Neural progenitor cell (in vitro differentiated cells): ENCODE data around the gene ATP7B. TPM values are rescaled to one million over a fixed set of nuclear protein-coding genes. Genes with fewer than 3 reads are reported as not detected.
A peak's percentile ranks its signal among the peaks of the same experiment; 100 is the strongest.

Source experiments
- DNase-seq: peaks from one replicate; pipeline ENCODE4 v3.0.0-alpha.2; 2016; ENCODE audit warnings: low spot score
- H2AFZ ChIP-seq: fragments of 200-600 bp; sonication (generic); replicated peaks from 2 replicates; pipeline ENCODE4 v1.6.1; 2016; ENCODE audit warnings: antibody characterized with exemption
- H3F3A ChIP-seq: fragments of 200-600 bp; sonication (generic); 2 replicates; pipeline ENCODE4 v1.6.1; 2016; ENCODE audit warnings: antibody characterized with exemption, low read depth
- H3K27ac ChIP-seq: fragments of 200-600 bp; sonication (generic); 2 replicates; pipeline ENCODE4 v1.5.1; 2016; ENCODE audit warnings: mild to moderate bottlenecking
- H3K27me3 ChIP-seq: fragments of 200-600 bp; sonication (generic); 2 replicates; pipeline ENCODE4 v1.6.1; 2016; ENCODE audit warnings: mild to moderate bottlenecking, moderate library complexity
- H3K36me3 ChIP-seq: fragments of 200-600 bp; sonication (generic); 2 replicates; pipeline ENCODE4 v1.5.1; 2016
- H3K4me1 ChIP-seq: fragments of 200-600 bp; sonication (generic); 2 replicates; pipeline ENCODE4 v1.6.1; 2016; ENCODE audit warnings: mixed run types
- H3K4me2 ChIP-seq: fragments of 200-600 bp; sonication (generic); 2 replicates; pipeline ENCODE4 v1.6.1; 2016
- H3K4me3 ChIP-seq: fragments of 200-600 bp; sonication (generic); 2 replicates; pipeline ENCODE4 v1.5.1; 2016
- H3K79me2 ChIP-seq: fragments of 200-600 bp; sonication (generic); 2 replicates; pipeline ENCODE4 v1.6.1; 2016; ENCODE audit warnings: low read depth
- H3K9ac ChIP-seq: fragments of 200-600 bp; sonication (generic); 2 replicates; pipeline ENCODE4 v1.6.1; 2016
- H3K9me3 ChIP-seq: fragments of 200-600 bp; sonication (generic); 2 replicates; pipeline ENCODE4 v1.5.1; 2016; ENCODE audit warnings: low read depth
- H4K20me1 ChIP-seq: fragments of 200-600 bp; sonication (generic); 2 replicates; pipeline ENCODE4 v1.6.1; 2016; ENCODE audit warnings: low read depth
- H3K27ac Mint-ChIP-seq: 3 replicates; pipeline ENCODE4 v1.8.0; 2021; ENCODE audit warnings: mixed read lengths
- H3K27me3 Mint-ChIP-seq: 2 replicates; pipeline ENCODE4 v1.8.0; 2022; ENCODE audit warnings: low read depth, mild to moderate bottlenecking, inconsistent platforms, moderate library complexity, mixed read lengths; ENCODE audit not compliant: insufficient read depth
- H3K36me3 Mint-ChIP-seq: 3 replicates; pipeline ENCODE4 v1.8.0; 2021; ENCODE audit warnings: mixed read lengths
- H3K4me1 Mint-ChIP-seq: 3 replicates; pipeline ENCODE4 v1.8.0; 2021; ENCODE audit warnings: mixed read lengths
- H3K4me3 Mint-ChIP-seq: 3 replicates; pipeline ENCODE4 v1.8.0; 2021; ENCODE audit warnings: mild to moderate bottlenecking, moderate library complexity, mixed read lengths
- H3K9me3 Mint-ChIP-seq: 3 replicates; pipeline ENCODE4 v1.8.0; 2020; ENCODE audit warnings: mixed read lengths
- EZH2 ChIP-seq: fragments of 200-600 bp; sonication (generic); IDR thresholded peaks from 2 replicates; pipeline ENCODE4 v1.6.1; 2017; ENCODE audit warnings: antibody characterized with exemption, mild to moderate bottlenecking, moderate library complexity
- EZH2phosphoT487 ChIP-seq: fragments of 200-600 bp; sonication (generic); IDR thresholded peaks from 2 replicates; pipeline ENCODE4 v1.6.1; 2017; ENCODE audit warnings: antibody characterized with exemption
- total RNA-seq: library from RNA; depleted of rRNA; stranded (reverse); fragments of >200 nt; gene quantifications from 2 replicates; pipeline ENCODE4 v1.2.3, GENCODE V29; 2015; ENCODE audit warnings: low replicate concordance
- TF ChIP-seq, protein P1 (sequence below): fragments of 200-600 bp; sonication (generic); IDR thresholded peaks from 2 replicates; pipeline ENCODE4 v1.5.1; 2017; ENCODE audit warnings: antibody characterized with exemption, mild to moderate bottlenecking

The ATP7B gene
- total RNA-seq, 1 donor from 2014 or later = 8.2 TPM

GRCh38 chr13:51960766-51961165 lies 50.5 kb downstream of the ATP7B start:
- Histone ChIP-seq H3K27ac (no peak overlapping the region), H3K4me3 (no peak overlapping the region), H3F3A (no peaks in the 10 kb centered on the region), H3K36me3 (no peaks in the 10 kb centered on the region), H3K4me1 (no peaks in the 10 kb centered on the region), H3K27me3 (no peaks in the 10 kb centered on the region), H3K9me3 (no peaks in the 10 kb centered on the region), H3K79me2 (no peaks in the 10 kb centered on the region), H4K20me1 (no peaks in the 10 kb centered on the region), H3K9ac (no peak overlapping the region), H3K4me2 (no peak overlapping the region), H2AFZ (no peak overlapping the region)
- Mint-ChIP-seq H3K9me3 (no peaks in the 10 kb centered on the region), H3K27me3 (peaks cover 4% of the 10 kb centered on the region), H3K4me3 (no peak overlapping the region), H3K27ac (no peak overlapping the region), H3K4me1 (peaks cover 24% of the 10 kb centered on the region), H3K36me3 (peaks cover 5% of the 10 kb centered on the region)
- DNase-seq = no peak
- no peak for TF ChIP-seq EZH2phosphoT487
- TF ChIP-seq, protein P1, sequence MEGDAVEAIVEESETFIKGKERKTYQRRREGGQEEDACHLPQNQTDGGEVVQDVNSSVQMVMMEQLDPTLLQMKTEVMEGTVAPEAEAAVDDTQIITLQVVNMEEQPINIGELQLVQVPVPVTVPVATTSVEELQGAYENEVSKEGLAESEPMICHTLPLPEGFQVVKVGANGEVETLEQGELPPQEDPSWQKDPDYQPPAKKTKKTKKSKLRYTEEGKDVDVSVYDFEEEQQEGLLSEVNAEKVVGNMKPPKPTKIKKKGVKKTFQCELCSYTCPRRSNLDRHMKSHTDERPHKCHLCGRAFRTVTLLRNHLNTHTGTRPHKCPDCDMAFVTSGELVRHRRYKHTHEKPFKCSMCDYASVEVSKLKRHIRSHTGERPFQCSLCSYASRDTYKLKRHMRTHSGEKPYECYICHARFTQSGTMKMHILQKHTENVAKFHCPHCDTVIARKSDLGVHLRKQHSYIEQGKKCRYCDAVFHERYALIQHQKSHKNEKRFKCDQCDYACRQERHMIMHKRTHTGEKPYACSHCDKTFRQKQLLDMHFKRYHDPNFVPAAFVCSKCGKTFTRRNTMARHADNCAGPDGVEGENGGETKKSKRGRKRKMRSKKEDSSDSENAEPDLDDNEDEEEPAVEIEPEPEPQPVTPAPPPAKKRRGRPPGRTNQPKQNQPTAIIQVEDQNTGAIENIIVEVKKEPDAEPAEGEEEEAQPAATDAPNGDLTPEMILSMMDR = no peak
- TF ChIP-seq EZH2 = no peak

DNA sequence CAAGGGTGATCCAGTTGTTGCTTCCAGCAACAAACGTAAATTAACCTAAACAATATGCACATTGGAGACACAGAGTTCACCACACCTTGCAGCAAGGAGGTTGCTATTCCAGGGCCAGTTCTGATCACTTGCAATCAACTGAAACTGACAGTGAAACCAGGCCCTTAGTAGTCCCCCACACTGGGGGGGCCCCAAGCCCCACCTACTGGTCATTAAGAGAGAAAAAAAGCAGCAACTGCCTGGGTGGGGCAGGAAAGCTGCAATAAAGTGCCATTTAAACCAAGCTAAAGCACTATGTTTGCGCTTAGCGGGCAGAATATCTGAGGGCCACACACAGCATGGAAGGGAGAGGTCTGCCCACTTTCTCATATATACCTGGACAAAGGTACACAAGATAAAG lies 51.5 kb downstream of the ATP7B start:
- Histone ChIP-seq H3K9me3 (no peaks in the 10 kb centered on the region), H3F3A (no peaks in the 10 kb centered on the region), H3K4me3 (no peak overlapping the region), H4K20me1 (no peaks in the 10 kb centered on the region), H3K9ac (no peak overlapping the region), H3K4me2 (no peak overlapping the region), H3K27ac (no peak overlapping the region), H3K79me2 (no peaks in the 10 kb centered on the region), H3K27me3 (no peaks in the 10 kb centered on the region), H3K36me3 (no peaks in the 10 kb centered on the region), H3K4me1 (no peaks in the 10 kb centered on the region), H2AFZ (no peak overlapping the region)
- Mint-ChIP-seq H3K27me3 (peaks cover 7% of the 10 kb centered on the region), H3K27ac (peak overlapping the region; percentile 50), H3K36me3 (peaks cover 5% of the 10 kb centered on the region), H3K4me1 (peaks cover 24% of the 10 kb centered on the region), H3K9me3 (no peaks in the 10 kb centered on the region), H3K4me3 (no peak overlapping the region)
- DNase-seq = no peak
- TF ChIP-seq, protein P1 = no peak
- TF ChIP-seq EZH2 = no peak
- TF ChIP-seq EZH2phosphoT487 = no peak

GRCh38 chr13:51958217-51958547 lies 53.1 kb downstream of the ATP7B start:
- no peak overlapping the region for H3K27ac Mint-ChIP-seq
- H3K27me3 ChIP-seq = no peaks in the 10 kb centered on the region
- TF ChIP-seq EZH2 (no peak), EZH2phosphoT487 (no peak)
- TF ChIP-seq, protein P1 = no peak
- no peaks in the 10 kb centered on the region for H3K36me3 ChIP-seq
- peaks cover 4% of the 10 kb centered on the region for H3K4me1 ChIP-seq
- H3K9ac ChIP-seq = no peak overlapping the region
- no peak overlapping the region for H3K4me2 ChIP-seq
- no peaks in the 10 kb centered on the region for H3K9me3 ChIP-seq
- H4K20me1 ChIP-seq = no peaks in the 10 kb centered on the region
- H2AFZ ChIP-seq = no peak overlapping the region
- no peak for DNase-seq
- H3K36me3 Mint-ChIP-seq = peaks cover 10% of the 10 kb centered on the region
- H3K4me1 Mint-ChIP-seq = peaks cover 39% of the 10 kb centered on the region
- no peak overlapping the region for H3K27ac ChIP-seq
- H3K27me3 Mint-ChIP-seq = peaks cover 9% of the 10 kb centered on the region
- peaks cover 2% of the 10 kb centered on the region for H3F3A ChIP-seq
- no peaks in the 10 kb centered on the region for H3K79me2 ChIP-seq
- no peak overlapping the region for H3K4me3 Mint-ChIP-seq
- no peaks in the 10 kb centered on the region for H3K9me3 Mint-ChIP-seq
- H3K4me3 ChIP-seq = no peak overlapping the region
